Astrocyte of the spinal cord (primary cell): ENCODE measurements around the gene IL20RA.
A peak's percentile ranks its signal among the peaks of the same experiment; 100 is the strongest.

Source experiments
- DNase-seq: peaks from one replicate; pipeline ENCODE4 v3.0.0; 2011; ENCODE audit warnings: low read depth, low spot score
- H3K4me3 ChIP-seq: 2 replicates; pipeline ENCODE4 v1.5.1; 2011; ENCODE audit warnings: low read depth, mild to moderate bottlenecking, low read length, moderate library complexity
- in situ Hi-C: cut with HindIII; loops from 2 replicates; pipeline ENCODE4 v1.10.0; 2017; ENCODE audit warnings: low sequenced_read_pairs
- TF ChIP-seq, protein P1 (sequence below): IDR thresholded peaks from 2 replicates; pipeline ENCODE4 v1.5.1; 2012; ENCODE audit warnings: low read depth, mild to moderate bottlenecking, low read length, inconsistent platforms

Gene IL20RA

DNA sequence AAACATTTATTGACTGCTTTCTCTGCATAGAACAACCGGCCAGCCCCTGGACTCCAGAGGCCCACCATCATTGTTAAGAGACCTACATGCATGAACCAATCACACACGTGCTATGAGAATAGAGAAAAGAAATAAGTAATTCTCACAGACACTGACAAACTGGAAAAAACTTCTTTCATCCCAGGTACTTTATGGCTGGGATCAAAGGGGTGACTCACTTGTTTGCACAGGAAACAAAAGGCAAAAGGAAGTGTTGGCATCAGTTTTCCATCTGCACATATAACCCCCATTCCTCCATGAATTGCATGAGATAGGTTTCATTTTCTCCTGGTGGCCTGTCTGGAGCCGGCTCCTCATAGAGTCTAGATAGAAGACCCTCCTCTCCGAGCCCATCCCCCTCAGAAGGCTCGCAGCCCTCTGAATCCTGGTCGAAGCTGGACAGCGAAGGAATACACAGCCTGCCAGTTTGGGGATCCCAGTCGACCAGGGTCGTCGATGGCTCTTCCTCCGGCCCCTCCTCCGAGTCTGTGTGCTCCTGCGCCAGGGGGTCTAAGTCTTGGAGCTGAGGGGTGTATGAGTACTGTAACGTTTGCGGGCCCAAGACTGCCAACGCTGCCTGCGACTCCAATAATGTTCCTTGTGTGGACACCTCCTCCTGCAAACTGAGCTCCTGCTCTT lies 43.3 kb downstream of the IL20RA start:
- in situ Hi-C loops = no loop called here

GRCh38 chr6:137000825-137001224 lies 43.9 kb downstream of the IL20RA start:
- TF ChIP-seq, protein P1, sequence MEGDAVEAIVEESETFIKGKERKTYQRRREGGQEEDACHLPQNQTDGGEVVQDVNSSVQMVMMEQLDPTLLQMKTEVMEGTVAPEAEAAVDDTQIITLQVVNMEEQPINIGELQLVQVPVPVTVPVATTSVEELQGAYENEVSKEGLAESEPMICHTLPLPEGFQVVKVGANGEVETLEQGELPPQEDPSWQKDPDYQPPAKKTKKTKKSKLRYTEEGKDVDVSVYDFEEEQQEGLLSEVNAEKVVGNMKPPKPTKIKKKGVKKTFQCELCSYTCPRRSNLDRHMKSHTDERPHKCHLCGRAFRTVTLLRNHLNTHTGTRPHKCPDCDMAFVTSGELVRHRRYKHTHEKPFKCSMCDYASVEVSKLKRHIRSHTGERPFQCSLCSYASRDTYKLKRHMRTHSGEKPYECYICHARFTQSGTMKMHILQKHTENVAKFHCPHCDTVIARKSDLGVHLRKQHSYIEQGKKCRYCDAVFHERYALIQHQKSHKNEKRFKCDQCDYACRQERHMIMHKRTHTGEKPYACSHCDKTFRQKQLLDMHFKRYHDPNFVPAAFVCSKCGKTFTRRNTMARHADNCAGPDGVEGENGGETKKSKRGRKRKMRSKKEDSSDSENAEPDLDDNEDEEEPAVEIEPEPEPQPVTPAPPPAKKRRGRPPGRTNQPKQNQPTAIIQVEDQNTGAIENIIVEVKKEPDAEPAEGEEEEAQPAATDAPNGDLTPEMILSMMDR = no peak
- no peak overlapping the region for H3K4me3 ChIP-seq
- no peak for DNase-seq
- in situ Hi-C loops = no loop called here

More for the DNA sequence above, 43.3 kb downstream of the IL20RA start:
- TF ChIP-seq, protein P1 = no peak
- no peak overlapping the region for H3K4me3 ChIP-seq
- DNase-seq = peak; percentile 16

DNA sequence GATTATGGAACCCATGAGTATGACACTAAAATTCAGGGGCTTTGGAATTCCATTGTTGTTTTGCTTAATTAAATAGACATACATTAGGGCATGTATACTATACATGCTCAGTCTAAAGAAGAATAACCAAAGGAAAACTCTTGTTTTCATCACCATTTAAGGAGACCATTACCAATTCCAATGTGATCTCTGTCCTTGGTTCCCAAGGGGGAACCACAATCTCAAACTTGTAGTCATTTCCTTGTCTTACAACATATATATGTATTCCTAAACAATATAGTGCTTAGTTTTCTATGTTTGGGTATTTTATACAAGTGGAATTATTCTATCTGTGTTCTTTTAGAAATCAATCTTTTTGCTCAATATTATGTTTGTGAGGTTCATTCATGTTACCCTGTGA lies 49.2 kb downstream of the IL20RA start:
- H3K4me3 ChIP-seq = no peak overlapping the region
- TF ChIP-seq, protein P1 = no peak
- in situ Hi-C loops = no loop called here
- no peak for DNase-seq

GRCh38 chr6:136994782-136995181 lies 50.0 kb downstream of the IL20RA start:
- TF ChIP-seq, protein P1 = no peak
- H3K4me3 ChIP-seq = no peak overlapping the region
- in situ Hi-C loops = no loop called here
- no peak for DNase-seq

DNA sequence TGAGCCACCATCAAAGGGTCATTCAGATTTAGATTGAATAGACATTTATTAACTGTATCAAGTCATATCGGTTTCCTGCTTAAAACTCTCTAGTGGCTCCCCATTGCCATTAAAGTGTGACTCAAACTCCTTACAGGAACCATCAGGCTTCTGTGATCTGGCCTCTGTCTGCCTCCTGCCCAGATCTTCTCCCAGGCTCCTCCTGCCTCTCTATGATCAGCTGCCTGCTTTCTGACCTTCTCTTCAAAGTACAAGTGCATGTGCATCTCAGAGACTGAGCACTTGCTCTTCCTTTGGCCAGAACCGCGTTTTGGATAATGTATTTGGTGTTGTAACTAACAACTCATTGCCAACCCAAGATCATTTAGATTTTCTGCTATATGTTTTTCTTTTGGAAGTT lies 52.7 kb downstream of the IL20RA start:
- in situ Hi-C loops = no loop called here
- no peak for DNase-seq
- H3K4me3 ChIP-seq = no peak overlapping the region
- TF ChIP-seq, protein P1 = no peak

GRCh38 chr6:136991646-136992045 lies 53.1 kb downstream of the IL20RA start:
- DNase-seq = no peak
- in situ Hi-C loops = no loop called here
- TF ChIP-seq, protein P1 = no peak
- H3K4me3 ChIP-seq = no peak overlapping the region
